Lung (tissue), 12 donors: Measurements from ENCODE around the gene KANK3. TPM values are rescaled to one million over a fixed set of nuclear protein-coding genes. Genes with fewer than 3 reads are reported as not detected.

Experiments used
- ATAC-seq: fragments of 200-7000 bp; cut with Tn5 transposase; one replicate; pipeline ENCODE4 v1.9.1; 2020; ENCODE audit warnings: moderate number of reproducible peaks; ENCODE audit not compliant: insufficient read depth, low FRiP score
- DNase-seq, 3 donors: peaks; one replicate each; pipeline ENCODE4 v3.0.0-alpha.2; 2013 to 2017
- H3K27ac ChIP-seq, 2 donors: one replicate each; pipeline ENCODE4 v1.5.1; 2013; ENCODE audit warnings: mild to moderate bottlenecking in 2 of 2, moderate library complexity in 2 of 2, control low read depth in 1 of 2, inconsistent platforms in 1 of 2, low read depth in 1 of 2, low read length in 1 of 2
- H3K27me3 ChIP-seq, 3 donors: one replicate each; pipeline ENCODE4 v1.5.1; 2013; ENCODE audit warnings: low read length in 2 of 3; ENCODE audit not compliant: control insufficient read depth in 3 of 3, insufficient read depth in 3 of 3
- H3K36me3 ChIP-seq, 4 donors: one replicate each; pipeline ENCODE4 v1.5.1; 2013; ENCODE audit warnings: low read length in 4 of 4, mild to moderate bottlenecking in 1 of 4, moderate library complexity in 1 of 4; ENCODE audit not compliant: control insufficient read depth in 4 of 4, insufficient read depth in 4 of 4
- H3K4me1 ChIP-seq, 5 donors: one replicate each; pipeline ENCODE4 v1.5.1; 2013; ENCODE audit warnings: low read length in 5 of 5, mild to moderate bottlenecking in 2 of 5, moderate library complexity in 1 of 5; ENCODE audit not compliant: control insufficient read depth in 5 of 5, insufficient read depth in 5 of 5
- H3K4me3 ChIP-seq: one replicate; pipeline ENCODE4 v1.5.1; 2013; ENCODE audit warnings: mild to moderate bottlenecking, control low read depth, moderate library complexity
- H3K9ac ChIP-seq, 2 donors: one replicate each; pipeline ENCODE4 v1.5.1; 2013; ENCODE audit warnings: low read length in 2 of 2, control low read depth in 1 of 2; ENCODE audit not compliant: insufficient read depth in 1 of 2
- H3K9me3 ChIP-seq, 4 donors: one replicate each; pipeline ENCODE4 v1.5.1; 2013; ENCODE audit warnings: low read length in 3 of 4, mild to moderate bottlenecking in 1 of 4, moderate library complexity in 1 of 4; ENCODE audit not compliant: control insufficient read depth in 4 of 4, insufficient read depth in 3 of 4
- CTCF ChIP-seq: IDR thresholded peaks from 2 replicates; pipeline ENCODE4 v1.5.1; 2012; ENCODE audit warnings: mild to moderate bottlenecking; ENCODE audit errors: control extremely low read depth, extremely low read depth
- WGBS, 2 donors: extraction: QIAGEN DNeasy Blood & Tissue Kit; methylation state at CpG; one replicate each; pipeline ENCODE4 v1.1.7; 2013; 5-methylcytosine and 5-hydroxymethylcytosine counted together
- polyA plus RNA-seq, 2 donors: library from polyadenylated mRNA; stranded (reverse); fragments of 200-250 nt; gene quantifications; one replicate each; pipeline ENCODE4 v1.2.1, GENCODE V29; 2013
- total RNA-seq, 2 donors: library from RNA; depleted of rRNA in 1 of 2; stranded (reverse); fragments of >200 nt in 1 of 2; gene quantifications; one replicate each; pipeline ENCODE4 v1.2.1, GENCODE V29; 2014 to 2021
- donor health status: control.
- donor health status: control.
- donor health status: Bipolar disorder and iron deficiency.
- donor health status: healthy.
- donor health status: DM: yes; HTN: yes; CAD: no.

The KANK3 gene
- total and polyA plus RNA-seq, 4 donors: 24.0 to 42.3 (median 26.7) TPM

- TF ChIP-seq CTCF: no peak
- peaks cover 0 to 45% (median 30%) of the 10 kb centered on the region in 3 donors for H3K27me3 ChIP-seq
- peaks cover 0 to 23% (median 0%) of the 10 kb centered on the region in 4 donors for H3K36me3 ChIP-seq
- no peak overlapping the region for H3K9ac ChIP-seq
- no peak overlapping the region for H3K27ac ChIP-seq
- DNase-seq (no peak), ATAC-seq (no peak)
- H3K4me1 ChIP-seq: peaks cover 0 to 10% (median 0%) of the 10 kb centered on the region in 5 donors
- no peaks in the 10 kb centered on the region for H3K9me3 ChIP-seq
- 39% methylated on average over 52 of the region's 52 CpGs for WGBS, 2 donors
- H3K4me3 ChIP-seq: no peak overlapping the region
Observed at GRCh38 chr19:8332976-8333766, 9.9 kb downstream of the KANK3 start.

- H3K36me3 ChIP-seq: peaks cover 0 to 25% (median 0%) of the 10 kb centered on the region in 4 donors
- ATAC-seq (no peak), DNase-seq (no peak)
- no peak overlapping the region for H3K4me3 ChIP-seq
- no peak overlapping the region for H3K9ac ChIP-seq
- H3K27me3 ChIP-seq: peaks cover 0 to 37% (median 21%) of the 10 kb centered on the region in 3 donors
- 88 to 89% methylated on average over 8 of the region's 8 CpGs for WGBS, 2 donors
- TF ChIP-seq CTCF: no peak
- peaks cover 0 to 4% (median 1%) of the 10 kb centered on the region in 4 donors for H3K9me3 ChIP-seq
- no peak overlapping the region for H3K27ac ChIP-seq
- H3K4me1 ChIP-seq: peaks cover 0 to 6% (median 0%) of the 10 kb centered on the region in 5 donors
Observed at GRCh38 chr19:8331263-8331845, 11.7 kb downstream of the KANK3 start.

- TF ChIP-seq CTCF: no peak
- Histone ChIP-seq H3K27ac (no peak overlapping the region), H3K36me3 (peaks cover 0 to 25% (median 0%) of the 10 kb centered on the region in 4 donors), H3K4me1 (peaks cover 0 to 6% (median 0%) of the 10 kb centered on the region in 5 donors), H3K9me3 (peaks cover 0 to 4% (median 1%) of the 10 kb centered on the region in 4 donors), H3K27me3 (peaks cover 0 to 29% (median 15%) of the 10 kb centered on the region in 3 donors), H3K4me3 (no peak overlapping the region), H3K9ac (no peak overlapping the region)
- WGBS, 2 donors: 86 to 88% methylated on average over 3 of the region's 3 CpGs
- ATAC-seq (no peak), DNase-seq (no peak)
Observed at GRCh38 chr19:8329996-8330395, 13.1 kb downstream of the KANK3 start.
